DMS79 treated with DMSO at 0.1 percent for 48 hours (cell line): Measurements from ENCODE around the gene GNAS-AS1.

Source experiments
- DNase-seq: peaks from one replicate; lab custom pipeline; 2025; lab: John Stamatoyannopoulos, UW

GNAS-AS1 gene

DNA sequence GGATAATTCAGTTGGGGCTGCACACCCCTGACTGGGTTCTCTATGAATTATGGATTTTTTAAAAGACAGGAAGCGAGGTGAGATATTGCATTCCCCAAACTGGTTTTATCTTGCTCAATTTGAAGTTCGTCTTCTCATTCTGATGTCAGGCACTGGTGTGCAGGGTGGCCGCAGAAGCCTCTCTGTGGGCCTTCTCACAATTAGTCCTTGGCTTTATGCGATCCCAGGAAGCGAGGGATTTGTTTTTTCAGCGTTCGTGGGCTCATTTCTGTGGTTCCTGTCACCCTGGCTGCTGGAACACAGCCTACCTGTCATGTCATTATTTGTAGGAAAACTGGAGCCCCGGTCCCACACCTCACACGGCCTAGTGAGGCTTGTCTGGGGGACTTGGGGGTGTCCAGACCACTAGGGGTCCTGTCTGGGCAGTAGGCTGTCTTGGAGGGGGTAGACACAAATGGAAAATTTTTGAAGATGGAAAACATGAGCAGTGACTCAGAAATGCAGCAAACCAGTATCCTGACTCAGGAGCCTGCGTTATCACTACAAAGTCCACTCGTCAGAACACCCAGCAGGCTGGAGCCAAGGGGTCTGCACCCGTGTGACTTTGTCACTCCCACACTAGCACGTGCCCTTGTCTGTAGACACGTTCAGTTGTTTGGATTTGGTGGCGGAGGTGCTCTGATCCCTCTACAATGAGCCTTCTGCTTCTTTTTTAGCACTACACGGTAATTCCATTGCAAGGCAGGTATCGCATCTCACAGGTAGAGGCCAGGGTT, 42.2 kb downstream of the GNAS-AS1 start:
- no peak for DNase-seq

DNA sequence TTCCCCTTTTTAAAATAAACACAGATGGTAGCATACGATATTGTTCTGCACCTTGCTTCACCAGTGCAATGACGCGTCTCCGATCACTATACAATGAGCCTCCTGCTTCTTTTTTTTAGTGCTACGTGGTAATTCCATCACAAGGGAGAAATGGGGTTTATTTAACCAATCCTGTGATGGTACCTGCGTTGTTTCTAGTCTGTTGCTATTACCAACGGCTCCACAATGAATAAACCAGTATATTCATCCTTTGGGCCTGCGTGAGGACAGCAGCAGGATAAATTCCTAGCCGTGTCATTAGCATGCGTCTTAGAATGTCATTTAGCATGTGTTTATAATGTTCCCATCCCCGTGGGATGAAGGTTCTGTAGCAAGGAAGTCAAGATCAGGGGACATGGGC, 42.9 kb downstream of the GNAS-AS1 start:
- no peak for DNase-seq

DNA sequence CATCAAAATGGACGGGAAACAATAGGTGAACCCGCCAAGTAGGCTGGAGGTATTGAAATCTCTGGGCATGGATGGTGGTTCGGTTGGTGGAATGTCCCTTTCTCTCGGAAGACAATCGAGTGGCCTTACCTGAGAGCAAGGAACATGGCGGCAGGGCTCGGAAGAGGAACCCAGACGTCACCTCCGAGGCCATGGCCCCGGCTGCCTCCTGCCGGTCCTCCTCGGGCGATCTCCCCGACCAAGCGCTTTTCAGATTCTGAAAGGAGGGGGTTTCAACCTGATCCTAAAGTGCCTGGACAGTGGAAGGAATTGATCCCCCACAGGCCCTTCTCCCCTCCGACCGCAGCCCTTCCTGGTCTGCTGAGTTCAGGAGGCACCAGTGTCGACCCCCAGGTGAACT, 47.2 kb downstream of the GNAS-AS1 start:
- no peak for DNase-seq

DNA sequence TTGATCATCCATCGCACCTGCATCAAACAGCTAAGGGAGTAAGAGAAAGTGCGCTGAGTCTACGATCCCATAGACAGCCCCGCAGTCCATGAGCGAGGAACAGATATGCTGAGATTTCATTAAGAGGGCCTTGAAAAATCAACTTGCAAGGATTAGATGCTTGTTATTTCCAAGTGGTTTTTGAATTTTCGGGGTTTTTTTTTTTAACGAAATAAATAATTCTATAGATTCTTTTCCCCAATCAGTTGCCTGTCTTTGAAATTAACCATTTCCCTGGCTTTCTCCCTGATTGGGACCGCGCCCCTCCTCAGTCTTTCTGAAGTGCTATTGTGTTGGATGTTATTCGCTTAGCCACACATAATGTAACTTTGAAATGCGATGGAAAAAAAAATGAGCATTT, 48.6 kb downstream of the GNAS-AS1 start:
- no peak for DNase-seq

- no peak for DNase-seq
Measured at GRCh38 chr20:58800134-58800871, 50.4 kb downstream of the GNAS-AS1 start.

DNA sequence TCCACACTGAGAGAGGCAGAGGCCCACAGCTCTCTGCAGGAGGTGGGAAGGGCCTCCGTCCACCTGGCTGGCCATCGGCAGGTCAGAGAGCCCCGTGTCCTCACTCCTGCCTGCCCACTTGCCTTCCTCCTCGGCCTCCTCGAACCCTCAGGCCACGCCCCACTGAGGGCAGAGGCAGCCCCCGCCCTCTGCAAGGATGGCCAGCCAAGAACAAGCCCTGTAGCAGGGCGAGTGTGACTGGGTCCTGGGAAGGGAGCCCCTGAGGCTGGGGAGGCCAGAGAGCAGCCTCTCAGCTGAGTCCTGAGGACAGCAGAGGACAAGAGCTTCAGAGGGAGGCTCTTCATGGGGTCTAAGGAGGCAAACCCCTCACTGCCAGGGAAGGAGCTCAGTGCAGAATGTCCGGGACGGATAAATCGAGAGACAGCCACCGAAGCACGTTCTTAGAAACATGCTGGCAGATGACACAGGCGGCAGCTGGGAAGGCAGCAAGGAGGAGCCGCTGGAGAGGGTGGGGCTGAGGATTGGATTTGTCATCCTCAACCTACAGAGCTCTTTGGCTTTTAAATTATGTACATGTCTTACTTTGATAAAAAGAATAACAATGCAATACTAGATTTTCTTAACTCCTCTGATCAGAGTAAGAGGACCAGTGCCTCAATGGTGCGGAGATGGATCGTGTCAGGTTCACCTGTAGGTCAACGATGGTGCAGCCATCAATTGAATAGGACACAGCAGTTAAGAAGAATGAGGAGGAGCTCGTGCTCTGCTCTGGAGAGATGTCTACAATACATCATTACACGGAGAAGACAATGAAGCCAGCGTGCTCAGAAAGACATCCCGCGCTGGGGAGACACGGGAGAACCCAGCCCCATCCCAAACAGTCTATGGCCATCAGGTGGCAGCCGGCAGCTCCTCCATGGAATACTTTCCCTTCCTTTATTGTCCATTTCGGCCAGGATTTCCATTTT, 53.0 kb downstream of the GNAS-AS1 start:
- no peak for DNase-seq

DNA sequence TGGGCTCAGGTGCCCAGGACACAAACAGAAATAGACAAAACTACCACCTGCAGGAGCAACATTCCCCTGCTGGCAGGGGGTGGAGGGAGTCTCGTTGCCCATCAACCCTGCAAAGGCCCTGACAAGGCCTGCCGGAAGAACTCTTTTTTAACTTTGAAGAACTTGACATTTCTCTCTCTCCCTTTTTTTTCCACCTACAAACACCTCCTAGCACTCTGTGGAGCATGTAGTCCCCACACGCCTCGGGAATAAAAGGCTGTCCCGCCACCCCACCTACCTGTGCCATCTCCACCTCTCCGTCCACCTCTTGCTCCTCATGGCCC, 54.8 kb downstream of the GNAS-AS1 start:
- no peak for DNase-seq

DNA sequence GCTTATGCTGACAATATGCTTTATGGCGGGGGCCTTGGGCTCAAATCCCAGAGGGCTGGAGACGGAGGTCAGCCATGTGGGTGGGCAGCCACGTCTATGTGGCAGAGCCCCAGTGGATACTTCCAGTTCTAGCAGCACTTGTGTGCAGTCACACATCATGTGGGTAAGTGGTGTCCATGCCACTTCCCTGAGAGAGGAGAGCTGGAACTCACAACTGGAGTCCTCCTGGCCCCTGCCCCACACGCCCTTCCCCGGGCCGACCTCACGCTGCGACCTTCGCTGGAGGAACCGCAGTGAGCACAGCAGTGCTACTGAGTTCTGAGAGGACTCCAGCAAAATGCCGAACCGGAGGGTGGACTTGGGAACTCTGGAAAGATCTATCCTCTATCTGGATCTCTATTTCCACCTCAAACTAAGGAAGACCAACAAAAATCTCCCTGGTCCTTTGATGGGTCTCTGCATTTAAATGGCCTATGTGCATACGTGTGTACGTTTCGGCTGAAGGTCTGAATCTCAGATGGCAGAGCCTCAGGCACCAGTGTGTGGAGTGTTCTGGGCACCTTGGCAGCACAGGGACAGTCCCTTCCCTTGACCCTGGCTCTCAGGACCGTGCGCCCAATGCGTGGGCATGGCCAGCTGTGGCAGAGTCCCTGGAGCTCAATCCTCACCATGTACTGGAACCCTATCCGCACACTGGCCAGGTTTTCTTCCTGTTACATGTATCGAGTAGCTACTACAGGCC, 55.4 kb downstream of the GNAS-AS1 start:
- DNase-seq, result no peak

DNA sequence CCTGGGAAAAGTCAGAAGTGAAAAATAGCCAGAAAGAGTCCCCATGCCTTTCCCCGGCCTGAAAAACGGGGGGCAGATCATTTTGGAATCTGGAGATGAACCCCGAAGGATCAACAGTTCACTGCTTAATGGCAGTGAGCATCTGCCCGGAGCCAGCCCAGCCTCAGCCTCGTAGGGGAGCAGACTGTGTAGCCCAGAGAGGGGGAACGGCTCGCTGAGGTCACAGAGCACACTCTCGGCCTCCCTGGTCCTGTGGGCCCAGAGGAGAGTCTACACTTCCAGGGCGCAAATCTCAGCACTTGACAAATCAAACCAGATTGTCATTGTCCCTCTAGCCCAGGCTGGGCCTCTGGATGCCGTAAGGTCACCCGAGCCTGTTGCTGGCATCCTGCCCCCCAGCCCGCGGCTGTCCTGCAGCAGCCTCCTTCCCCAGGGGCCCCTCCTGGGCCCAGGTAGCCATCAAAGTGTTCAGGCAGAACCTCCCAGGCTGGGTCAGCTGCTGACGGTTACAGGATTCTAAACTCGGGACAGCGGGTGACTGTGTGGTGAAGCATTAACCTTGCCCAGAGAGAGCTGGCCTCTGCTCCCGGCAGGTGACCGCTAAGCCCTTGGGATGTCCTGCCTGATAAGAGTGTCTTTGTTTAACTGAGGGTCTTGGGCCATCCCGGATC, 56.1 kb downstream of the GNAS-AS1 start:
- no peak for DNase-seq

DNA sequence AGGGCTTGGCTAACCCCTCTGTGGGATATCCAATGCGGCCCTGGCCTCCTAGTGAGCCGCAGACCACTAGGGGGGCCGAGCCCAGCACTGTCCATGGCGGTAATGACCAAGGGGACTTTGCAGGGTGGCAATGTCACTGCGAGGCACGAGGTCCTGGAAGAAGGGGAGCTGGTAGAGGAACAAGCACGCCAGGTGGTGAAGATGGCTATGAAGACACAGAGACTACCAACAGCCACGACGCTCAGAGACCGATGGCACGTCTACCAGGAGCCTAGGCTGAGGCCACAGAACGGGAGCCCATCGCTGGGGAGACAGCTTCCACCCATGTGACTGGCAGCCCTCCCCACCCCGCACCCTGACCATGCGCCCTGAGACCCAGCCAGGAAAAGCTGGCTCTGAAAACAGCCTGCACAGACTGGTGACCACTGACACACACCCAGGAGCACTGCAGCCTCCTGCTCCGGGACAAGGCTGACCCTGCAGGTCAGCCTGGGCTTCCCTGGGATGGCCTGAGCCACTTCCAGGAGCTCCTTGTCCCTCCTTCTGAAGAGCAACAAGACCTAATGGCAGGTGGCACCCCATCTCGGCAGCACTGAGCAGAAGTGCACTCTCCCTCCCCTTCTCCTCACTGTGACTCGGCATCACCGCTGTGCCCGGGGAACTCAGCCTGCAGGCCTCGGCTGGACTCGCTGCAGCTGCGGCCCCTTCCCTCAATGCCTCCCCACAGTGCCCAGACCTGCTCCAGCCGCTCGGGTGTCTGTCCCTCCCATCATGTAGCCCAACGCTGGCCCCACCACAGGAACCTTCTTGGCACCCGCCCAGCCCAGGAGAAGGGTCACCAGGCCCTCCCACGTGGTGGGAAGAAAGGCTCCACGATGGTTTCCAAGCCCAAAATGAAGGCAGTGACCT, 56.9 kb downstream of the GNAS-AS1 start:
- no peak for DNase-seq

DNA sequence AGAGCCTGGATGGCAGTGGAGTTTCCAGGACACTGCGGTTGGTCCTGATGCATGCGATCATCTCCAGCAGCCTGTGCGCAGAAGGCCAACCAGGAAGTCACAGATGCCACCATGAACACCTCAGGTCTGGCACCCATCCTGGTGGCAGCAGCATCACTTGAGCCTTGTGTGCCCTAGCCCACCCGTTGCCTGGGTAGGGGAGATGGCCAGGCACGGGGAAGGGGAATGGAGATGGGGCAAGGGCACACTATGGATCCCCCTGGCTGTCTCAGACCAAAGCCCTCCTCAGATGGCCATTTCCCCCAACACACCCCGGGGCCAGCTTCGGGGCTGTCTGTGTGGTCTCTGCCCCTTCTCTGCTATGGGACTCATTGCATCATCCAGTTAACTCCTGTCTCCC, 58.3 kb downstream of the GNAS-AS1 start:
- DNase-seq, result no peak

- no peak for DNase-seq
Measured at GRCh38 chr20:58791286-58791685, 59.4 kb downstream of the GNAS-AS1 start.

DNA sequence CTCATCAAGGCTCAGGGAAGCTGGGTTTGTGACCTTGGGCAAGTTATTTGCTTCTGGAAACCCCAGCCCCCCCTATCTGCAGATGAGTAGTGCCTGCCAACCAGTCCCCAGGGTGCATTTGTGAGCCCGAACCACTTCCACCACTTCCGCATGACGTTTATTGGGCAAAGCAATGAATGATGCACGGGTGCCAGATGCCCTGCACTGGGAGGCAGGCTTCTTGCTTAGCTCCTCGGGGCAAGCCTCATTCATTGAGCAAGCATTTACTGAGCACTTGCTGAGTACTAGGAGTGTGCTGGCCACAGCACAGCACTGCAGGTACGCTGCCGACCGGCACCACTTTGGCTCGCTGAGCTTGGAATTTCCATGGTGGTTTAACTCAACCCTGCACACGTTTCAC, 60.2 kb downstream of the GNAS-AS1 start:
- peak; percentile 19 for DNase-seq

GRCh38 chr20:58788896-58789544, 61.7 kb downstream of the GNAS-AS1 start:
- DNase-seq, result no peak

- no peak for DNase-seq
Measured at GRCh38 chr20:58787211-58788005, 63.3 kb downstream of the GNAS-AS1 start.

DNA sequence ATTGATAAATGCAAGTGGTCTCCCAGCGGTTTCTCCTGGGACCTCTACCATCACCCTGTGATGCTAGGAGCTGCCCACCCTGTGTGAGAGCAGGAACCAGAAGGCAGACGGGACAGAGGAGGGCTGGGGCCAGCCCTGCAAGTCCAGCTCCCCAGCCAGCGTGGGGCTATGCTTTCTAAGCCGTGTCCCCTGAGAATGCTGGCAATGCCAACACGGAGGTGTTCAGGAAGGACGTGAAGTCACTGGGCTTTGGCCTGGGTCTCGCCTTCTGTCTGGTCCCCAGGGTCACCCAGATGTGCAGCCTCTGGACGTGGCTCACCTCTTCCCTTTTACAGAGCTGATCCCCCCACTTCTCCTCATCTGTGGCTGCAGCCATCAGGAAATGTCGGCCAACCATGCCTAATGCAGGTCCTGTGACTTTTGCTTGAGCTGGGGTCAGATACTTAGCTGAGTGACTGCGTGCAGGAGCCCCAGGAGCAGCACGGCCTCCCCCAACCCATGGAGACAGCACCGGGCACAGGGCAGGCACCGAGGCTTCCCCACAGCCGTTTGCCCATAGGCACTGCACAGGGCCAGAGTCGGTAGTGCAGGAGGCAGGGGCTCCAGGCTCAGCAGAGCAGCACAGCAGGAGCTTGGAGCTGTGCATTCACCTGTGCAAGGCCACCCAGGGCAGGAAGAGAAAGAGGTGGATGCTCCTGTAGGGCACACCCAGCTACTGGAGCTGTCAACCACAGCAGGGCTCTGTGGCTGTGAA, 66.2 kb downstream of the GNAS-AS1 start:
- no peak for DNase-seq

GRCh38 chr20:58783511-58784011, 67.1 kb downstream of the GNAS-AS1 start:
- DNase-seq, result no peak

DNA sequence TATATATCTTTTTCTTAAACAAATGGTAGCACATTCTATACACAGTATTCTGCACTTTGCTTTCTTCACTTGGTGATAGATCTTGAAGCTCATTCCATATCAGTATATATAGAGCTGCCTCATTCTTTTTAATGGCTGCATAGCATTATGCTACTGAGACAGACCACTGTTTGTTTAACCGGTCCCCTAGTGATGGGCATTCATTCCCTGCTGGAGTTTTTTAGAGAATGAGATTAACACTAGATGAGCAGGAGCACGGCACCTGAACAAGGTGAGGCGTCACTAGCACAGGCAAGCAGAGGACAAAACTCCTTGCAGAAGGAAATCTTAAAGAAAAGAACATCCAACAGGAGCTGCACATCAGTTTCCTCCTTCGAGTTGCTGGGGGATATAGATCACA, 69.6 kb downstream of the GNAS-AS1 start:
- DNase-seq, result no peak
